Transverse colon (tissue), 3 donors: ENCODE measurements around the gene ZNF652.

Source experiments
- POLR2A ChIP-seq: fragments of 450-650 bp; IDR thresholded peaks from one replicate; pipeline ENCODE4 v1.6.1; 2016; ENCODE audit warnings: antibody characterized with exemption, mild to moderate bottlenecking, moderate library complexity
- TF ChIP-seq, protein P1 (sequence below), 5 experiments: fragments of 200-600 bp in 3 of 5; fragments of 450-650 bp in 2 of 5; sonication (generic) in 3 of 5; IDR thresholded peaks; 1 replicate in 2 of 5; 2 replicates in 3 of 5; pipeline ENCODE4 v1.5.1; 2016 to 2017; ENCODE audit warnings: antibody characterized with exemption in 5 of 5, inconsistent platforms in 3 of 5, mild to moderate bottlenecking in 2 of 5, moderate library complexity in 1 of 5

DNA sequence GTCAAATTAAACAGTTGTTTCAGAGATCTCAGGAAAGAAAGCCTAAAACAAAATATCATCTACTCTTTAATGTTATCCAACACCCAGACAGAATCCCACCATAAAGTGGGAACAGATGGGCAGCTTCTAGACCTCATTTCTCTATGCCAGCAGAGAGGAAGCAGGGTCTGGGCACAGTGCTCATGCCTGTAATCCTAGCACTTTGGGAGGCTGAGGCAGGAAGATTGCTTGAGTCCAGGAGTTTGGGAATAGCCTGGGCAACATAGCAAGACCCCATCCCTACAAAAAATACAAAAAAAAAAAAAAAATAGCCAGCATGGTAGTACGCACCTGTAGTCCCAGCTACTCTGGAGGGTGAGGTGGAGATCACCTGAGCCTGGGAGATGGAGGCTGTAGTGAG is 13.5 kb upstream of the ZNF652 start:
- TF ChIP-seq, protein P1, sequence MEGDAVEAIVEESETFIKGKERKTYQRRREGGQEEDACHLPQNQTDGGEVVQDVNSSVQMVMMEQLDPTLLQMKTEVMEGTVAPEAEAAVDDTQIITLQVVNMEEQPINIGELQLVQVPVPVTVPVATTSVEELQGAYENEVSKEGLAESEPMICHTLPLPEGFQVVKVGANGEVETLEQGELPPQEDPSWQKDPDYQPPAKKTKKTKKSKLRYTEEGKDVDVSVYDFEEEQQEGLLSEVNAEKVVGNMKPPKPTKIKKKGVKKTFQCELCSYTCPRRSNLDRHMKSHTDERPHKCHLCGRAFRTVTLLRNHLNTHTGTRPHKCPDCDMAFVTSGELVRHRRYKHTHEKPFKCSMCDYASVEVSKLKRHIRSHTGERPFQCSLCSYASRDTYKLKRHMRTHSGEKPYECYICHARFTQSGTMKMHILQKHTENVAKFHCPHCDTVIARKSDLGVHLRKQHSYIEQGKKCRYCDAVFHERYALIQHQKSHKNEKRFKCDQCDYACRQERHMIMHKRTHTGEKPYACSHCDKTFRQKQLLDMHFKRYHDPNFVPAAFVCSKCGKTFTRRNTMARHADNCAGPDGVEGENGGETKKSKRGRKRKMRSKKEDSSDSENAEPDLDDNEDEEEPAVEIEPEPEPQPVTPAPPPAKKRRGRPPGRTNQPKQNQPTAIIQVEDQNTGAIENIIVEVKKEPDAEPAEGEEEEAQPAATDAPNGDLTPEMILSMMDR (IDR thresholded peaks at IDR 0.05), result no peak
- TF ChIP-seq POLR2A, result no peak
